RPMI7951 (cell line): ENCODE measurements around the gene CFAP299. TPM values are rescaled to one million over a fixed set of nuclear protein-coding genes. Genes with fewer than 3 reads are reported as not detected.
A peak's percentile ranks its signal among the peaks of the same experiment; 100 is the strongest.
"Not testable (repeated sequence)": the region's sequence is repeated elsewhere in the genome, so short reads cannot be mapped to it uniquely, and the experiment has no call there.

Experiments used
- DNase-seq: peaks from one replicate; pipeline ENCODE4 v3.0.0-alpha.2; 2012; ENCODE audit warnings: low read depth
- total RNA-seq: library from RNA; depleted of rRNA; stranded (reverse); fragments of >200 nt; shearing (Covaris generic); gene quantifications from 2 replicates; pipeline ENCODE4 v1.2.3, GENCODE V29; 2014

Gene CFAP299
- total RNA-seq, 1 experiment from 2014 or later, result 0.36 TPM

DNA sequence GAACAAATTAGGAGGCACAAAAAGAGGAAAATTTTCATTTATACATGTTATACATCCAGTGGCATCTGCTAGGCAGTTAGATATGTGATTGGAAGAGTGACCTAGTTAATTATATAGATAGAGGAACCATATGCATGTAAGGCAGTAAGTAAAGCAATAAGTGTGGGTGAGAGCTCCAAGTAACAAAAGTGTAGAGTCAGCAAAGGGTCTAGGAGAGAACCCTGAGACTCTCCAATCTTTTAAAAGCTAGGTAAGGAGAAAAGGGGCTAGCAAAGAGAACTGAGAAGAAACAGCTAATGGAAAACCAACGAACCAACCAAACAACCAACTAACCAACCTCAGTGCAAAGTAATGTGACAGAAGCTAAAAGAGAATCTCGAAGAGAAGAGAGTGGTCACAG lies 3.8 kb upstream of the CFAP299 start:
- DNase-seq, result no peak

DNA sequence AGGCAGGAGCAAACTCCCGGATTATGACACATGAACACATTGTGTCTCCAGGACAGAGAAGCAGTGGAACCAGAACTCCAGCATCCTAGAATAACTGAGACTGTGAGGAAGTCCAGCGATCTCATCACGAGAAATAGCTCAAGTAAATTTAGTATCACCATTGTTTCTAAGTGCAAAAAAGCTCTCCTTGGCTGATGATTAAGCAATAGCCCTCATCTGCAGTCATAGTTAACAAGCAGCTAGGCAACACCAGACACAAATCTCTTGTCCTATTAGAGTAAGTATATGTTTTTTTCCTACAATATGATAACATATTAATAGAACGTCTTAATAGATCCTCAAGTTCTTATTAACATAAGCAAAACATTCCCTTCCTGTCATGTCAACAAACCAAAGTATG lies 2.4 kb upstream of the CFAP299 start:
- no peak for DNase-seq

DNA sequence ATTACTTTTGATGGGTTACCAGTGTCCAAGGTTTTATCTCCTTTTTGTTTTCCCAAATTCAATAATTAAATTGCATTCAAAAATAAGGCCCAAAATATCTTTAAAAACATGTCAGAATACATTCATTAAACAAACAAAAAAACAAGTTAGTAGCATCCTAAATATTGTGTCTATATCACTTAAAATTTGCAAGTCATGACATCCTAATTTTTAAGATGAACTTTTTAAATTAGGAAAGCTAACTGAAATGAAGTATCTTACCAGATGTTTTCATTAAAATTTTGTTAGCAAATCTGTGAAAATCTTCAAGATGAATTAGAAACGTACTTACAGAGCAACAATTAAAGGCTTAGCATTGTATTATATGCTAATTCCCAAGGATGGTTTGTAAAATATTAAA lies 962 bp upstream of the CFAP299 start:
- no peak for DNase-seq

DNA sequence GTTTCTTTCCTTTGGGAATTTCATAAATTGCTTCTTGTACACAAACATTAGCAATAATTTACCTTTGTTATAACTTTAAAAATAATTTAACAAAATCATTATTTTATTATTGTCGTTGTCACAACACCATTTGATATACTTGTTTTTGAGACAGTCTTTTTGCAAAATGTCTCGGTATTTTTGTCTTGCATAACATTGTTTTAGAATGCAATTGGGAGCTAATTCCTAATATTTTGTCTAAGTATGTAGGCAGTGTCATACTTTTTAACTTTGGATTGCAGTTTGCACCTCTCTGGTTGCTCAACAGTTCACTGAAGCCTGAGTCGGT lies 340 bp upstream of the CFAP299 start:
- DNase-seq, result no peak

GRCh38 chr4:80336582-80336981 lies 1.1 kb downstream of the CFAP299 start:
- DNase-seq, result peak; percentile 34

DNA sequence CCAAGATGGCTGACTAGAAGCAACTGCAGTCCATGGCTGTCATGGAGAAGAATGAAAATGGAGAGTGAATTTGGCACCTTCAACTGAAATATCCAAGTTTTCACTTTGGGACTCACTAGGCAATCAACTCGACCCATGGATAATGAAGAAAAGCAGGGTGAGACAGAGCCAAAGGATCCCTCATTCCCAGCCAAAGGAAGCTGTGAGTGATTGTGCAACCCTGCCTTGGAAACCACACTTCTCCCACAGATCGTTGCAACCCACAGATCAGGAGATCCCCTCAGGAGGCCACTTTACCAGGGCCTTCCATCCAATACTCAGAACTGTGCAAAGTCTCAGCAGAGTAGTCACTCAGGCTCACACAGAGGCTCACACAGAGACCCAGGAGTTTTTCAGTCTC lies 4.5 kb downstream of the CFAP299 start:
- peak; percentile 51 for DNase-seq

DNA sequence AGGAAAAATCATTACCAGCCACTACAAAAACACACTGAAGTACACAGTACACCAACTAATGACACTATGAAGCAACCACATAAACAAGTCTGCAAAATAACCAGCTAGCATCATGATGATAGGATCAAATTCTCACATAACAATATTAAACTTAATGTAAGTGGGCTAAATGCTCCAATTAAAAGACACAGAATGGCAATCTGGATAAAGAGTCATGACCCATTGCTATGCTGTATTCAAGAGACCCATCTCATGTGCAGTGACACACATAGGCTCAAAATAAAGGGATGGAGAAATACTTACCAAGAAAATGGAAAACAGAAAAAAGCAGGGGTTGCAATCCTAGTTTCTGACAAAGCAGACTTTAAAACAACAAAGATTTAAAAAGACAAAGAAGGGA lies 7.2 kb downstream of the CFAP299 start:
- DNase-seq, result not testable (repeated sequence)

- DNase-seq, result no peak
Measured at GRCh38 chr4:80343887-80344286, 8.4 kb downstream of the CFAP299 start.

- no peak for DNase-seq
Measured at GRCh38 chr4:80360084-80360483, 24.6 kb downstream of the CFAP299 start.

DNA sequence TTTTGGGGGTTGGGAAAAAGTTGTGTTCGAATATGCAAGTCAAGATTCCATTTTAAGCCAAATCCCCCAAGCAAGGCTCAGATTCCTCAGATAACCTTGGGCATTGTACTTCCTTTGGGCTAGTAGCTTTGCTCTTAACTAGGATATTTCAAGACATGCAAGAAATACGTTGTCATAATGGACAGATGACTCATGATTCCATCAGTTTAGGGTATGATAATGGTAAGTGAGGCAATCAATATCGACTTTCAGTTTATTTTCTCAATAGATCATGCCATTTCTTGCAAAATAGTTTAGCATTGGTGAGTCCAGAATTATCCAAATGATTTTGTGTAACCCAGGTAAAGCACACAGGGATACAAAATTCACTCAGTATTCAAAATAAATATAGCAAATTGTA lies 25.4 kb downstream of the CFAP299 start:
- no peak for DNase-seq

GRCh38 chr4:80361329-80361900 lies 25.9 kb downstream of the CFAP299 start:
- DNase-seq, result peak; percentile 18

DNA sequence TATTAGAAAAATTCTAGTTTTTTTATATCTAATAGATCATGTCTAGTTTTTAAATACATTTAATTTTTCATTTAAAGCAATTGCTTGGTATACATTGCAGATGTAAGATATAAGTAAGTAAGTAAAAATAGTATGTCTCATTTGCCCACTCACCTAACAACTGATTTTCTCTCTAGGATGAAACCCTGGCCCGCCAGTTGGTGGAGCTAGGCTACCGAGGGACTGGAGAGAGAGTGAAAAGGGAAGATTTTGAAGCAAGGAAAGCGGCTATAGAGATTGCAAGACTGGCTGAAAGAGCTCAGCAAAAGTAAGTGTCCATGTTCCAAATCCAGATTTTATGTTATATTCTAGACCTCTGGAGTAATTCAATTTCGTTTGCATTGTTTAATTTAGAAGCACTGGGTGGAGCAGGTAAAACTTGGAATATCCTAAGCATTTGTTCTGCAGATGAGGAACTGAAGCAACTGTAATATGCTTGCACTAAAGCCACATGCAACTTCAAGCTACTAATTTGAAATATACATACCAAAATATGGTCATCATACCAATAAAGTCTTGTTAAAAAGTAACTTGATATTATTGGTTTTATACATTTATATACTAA lies 27.1 kb downstream of the CFAP299 start:
- peak; percentile 20 for DNase-seq

- peak; percentile 47 for DNase-seq
Measured at GRCh38 chr4:80365928-80366327, 30.4 kb downstream of the CFAP299 start.

DNA sequence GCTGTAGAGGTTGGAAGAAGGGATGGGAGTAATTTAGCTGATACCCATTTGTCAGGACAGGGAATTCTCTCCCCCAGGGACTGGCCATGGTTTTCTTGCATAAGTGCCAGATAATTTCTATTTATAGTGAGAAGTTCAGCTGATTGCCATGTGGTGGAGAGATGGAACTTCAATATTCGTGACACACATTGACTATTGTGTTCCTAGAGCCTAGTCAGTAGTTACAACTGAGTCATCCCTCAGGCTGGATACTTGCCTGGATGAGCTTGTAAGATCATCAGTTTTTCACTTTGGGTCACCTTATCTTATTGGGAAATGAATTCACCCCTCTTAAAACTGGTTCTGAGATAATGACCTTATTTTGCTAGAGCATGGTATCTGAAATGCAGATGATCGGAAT lies 32.2 kb downstream of the CFAP299 start:
- peak; percentile 5 for DNase-seq

DNA sequence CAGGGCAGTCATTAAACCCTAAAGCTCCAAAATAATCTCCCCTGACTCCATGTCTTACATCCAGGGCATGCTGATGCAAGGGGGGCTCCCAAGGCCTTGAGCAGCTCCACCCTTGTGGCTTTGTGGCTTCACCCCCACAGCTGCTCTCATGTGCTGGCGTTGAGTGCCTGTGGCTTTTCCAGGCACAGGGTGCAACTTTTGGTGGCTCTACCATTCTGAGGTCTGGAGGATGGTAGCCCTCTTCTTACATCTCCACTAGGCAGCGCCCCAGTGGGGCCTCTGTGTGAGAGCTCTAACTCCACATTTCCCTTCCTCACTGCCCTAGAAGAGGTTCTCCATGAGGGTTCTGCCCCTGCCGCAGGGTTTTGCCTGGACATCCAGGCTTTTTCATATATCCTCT lies 35.1 kb downstream of the CFAP299 start:
- no peak for DNase-seq

DNA sequence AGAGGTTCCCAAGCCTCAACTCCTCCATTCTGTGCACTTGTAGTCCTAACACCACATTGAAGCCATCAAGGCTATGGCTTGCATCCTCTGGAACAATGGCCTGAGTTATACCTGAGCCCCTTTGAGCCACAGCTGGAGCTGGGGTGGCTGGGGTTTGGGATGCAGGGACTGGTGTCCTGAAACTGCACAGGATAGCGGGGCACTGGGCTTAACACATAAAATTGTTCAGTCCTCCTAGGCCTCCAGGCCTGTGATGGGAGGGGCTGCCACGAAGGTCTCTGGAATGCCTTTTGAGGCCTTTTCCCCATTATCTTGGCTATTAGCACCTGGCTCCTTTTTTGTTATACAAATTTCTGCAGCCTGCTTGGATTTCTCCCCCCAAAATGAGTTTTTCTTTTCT lies 35.5 kb downstream of the CFAP299 start:
- DNase-seq, result no peak

DNA sequence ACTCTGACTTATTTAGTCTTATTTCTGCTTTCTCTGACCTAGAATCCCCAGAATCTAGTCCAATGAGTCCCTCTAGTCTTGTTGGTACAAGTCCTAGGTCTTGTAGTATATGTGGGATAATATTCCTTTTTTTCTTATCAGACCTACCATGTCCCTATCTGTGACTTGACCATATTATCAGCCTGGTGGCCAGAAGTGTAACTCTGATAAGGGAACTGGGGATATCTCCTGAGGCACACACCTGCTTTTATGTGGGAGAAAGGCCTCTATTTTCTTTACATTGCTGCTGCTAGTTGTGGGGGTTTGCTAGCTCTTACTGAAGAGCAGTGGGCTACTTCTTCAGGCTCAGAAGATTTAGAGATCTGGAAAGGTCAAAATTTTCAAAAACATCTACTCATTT lies 38.6 kb downstream of the CFAP299 start:
- no peak for DNase-seq

DNA sequence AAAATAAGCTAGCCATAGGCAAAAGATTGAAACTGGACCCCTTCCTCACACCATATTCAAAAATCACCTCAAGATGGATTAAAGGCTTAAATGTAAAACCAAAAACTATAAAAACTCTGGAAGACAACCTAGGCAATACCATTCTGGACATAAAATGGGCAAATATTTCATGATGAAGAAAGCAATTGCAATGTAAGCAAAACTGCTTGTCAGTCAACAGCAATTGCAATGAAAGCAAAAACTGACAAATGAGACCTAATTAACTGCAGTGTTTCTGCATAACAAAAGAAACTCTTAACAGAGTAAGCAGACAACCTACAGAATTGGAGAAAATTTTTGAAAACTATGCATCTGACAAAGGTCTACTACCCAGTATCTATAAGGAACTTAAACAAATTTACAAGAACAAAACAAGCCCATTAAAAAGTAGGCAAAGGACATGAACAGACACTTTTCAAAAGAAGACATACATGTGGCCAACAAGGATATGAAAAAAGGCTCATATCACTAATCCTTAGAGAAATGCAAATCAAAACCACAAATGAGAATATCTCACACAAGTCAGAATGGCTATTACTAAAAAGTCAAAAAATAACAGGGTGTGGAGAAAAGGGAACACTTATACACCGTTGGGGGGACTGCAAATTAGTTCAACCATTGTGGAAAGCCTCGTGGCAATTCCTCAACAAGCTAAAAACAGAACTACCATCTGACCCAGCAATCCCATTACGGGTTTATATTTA lies 46.7 kb downstream of the CFAP299 start:
- no peak for DNase-seq

DNA sequence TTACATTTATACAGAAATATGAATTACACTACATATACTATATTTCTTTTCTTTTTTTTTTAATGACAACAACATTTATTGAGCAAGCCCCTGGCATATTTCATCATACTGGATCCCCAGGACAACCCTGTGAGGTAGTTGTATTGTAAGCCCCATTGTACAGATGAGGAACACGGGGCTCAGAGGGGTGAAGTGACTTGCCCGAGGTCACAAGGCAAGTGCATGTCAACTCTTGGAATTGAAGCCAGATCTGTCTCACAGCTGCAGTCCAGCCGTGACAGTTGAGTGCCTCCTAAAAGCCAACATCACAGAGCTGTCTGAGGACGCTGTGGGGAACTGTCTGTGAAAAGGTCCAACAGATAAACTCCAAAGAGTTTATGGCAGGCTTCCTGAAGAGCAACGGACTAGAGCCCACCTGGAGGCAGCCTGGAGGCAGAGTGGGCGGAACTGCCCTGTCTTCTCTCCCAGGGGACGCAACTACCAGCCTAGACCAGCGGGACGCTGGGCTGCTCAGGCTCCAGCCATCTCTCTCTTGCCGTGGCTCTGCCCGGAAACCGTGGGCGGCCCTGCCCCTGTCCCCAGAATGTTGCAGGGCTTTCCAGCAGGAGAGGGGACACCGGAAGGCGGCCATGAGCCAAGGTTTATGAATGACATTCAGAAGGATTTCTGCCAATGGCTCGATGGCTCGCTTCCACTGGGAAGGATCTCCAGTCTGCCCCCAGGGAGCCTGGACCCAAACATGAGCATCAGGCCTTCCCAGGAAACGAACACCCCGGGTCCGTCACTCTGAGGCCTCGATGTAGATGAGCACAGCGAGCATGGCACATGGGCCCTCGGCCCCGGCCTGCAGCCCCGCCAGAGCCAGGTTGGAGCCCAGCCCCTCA lies 50.1 kb downstream of the CFAP299 start:
- no peak for DNase-seq

- DNase-seq, result no peak
Measured at GRCh38 chr4:80386281-80386886, 50.9 kb downstream of the CFAP299 start.

DNA sequence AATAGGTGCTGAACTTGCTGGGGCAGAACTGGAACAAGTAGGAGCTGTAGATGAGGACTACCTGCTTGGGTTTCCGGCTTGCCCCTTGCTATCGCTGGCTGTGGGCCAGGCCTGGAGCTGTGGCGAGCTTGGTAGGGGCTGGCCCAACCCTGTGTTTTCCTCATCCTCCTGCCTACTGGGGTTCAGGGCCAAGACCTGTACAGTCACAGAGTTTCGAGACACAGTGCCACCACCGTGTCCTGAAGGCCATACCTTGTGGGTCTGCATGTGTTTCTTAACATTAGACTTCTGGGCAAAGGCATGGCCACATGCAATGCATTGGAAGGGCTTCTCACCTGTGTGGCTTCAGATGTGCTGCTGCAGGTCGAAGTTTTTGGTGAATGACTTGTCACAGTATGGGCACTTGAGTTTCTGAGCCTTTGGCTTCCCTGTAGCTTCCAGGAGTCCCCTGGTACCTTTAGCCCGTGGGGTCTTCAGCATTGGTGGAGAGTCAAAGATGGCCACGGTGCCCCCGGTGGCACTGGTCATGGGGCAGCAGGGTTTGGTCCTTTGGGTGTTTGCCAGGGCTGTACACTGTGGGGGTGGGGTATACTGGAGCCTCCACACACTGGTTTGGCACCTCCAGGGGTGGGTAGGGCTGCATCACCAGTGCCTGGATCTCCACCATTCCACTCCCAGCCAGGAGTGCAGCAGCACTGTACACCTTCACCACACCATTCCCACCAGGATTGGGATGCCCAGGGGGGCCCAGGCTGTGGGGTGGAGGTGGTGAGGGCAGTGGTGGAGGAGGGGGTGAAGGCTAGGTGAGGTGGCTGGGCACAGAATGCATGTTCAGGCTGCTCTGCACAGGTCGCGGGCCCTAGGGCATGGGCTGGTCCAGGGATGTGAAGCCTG lies 52.1 kb downstream of the CFAP299 start:
- DNase-seq, result no peak
